AG04450 (cell line): Measurements from ENCODE around the gene MTUS2. TPM values are rescaled to one million over a fixed set of nuclear protein-coding genes. Genes with fewer than 3 reads are reported as not detected.

Experiments
- CTCF ChIA-PET: fragments of 300-600, 350-600 bp; formaldehyde crosslinking; extraction: SDS; loops from one replicate; lab custom pipeline; 2022; ENCODE audit warnings: antibody characterized with exemption, inconsistent platforms; lab: Charles Lee
- POLR2A ChIA-PET: fragments of 350-600 bp; formaldehyde crosslinking; extraction: SDS; loops from one replicate; lab custom pipeline; 2021; ENCODE audit warnings: antibody characterized with exemption, inconsistent platforms; lab: Yijun Ruan, JAX
- DNase-seq: peaks from one replicate; pipeline ENCODE4 v3.0.0-alpha.2; 2011; ENCODE audit warnings: low read depth, low spot score
- H3K27ac ChIP-seq: one replicate; pipeline ENCODE4 v1.5.1; 2012; ENCODE audit warnings: low read depth, low read length, control low read depth
- H3K27me3 ChIP-seq: one replicate; pipeline ENCODE4 v1.6.0; 2012; ENCODE audit warnings: low read length; ENCODE audit not compliant: control insufficient read depth, insufficient read depth
- H3K4me3 ChIP-seq: 2 replicates; pipeline ENCODE4 v1.5.1; 2011; ENCODE audit warnings: mild to moderate bottlenecking, low read depth, low read length, control low read depth
- H3K9me3 ChIP-seq: 2 replicates; pipeline ENCODE4 v1.5.1; 2012; ENCODE audit warnings: low read length; ENCODE audit not compliant: control insufficient read depth, insufficient read depth
- CTCF ChIP-seq: IDR thresholded peaks from 2 replicates; pipeline ENCODE4 v1.5.1; 2011; ENCODE audit warnings: low read depth, low read length, control low read depth, inconsistent platforms
- polyA plus RNA-seq: library from polyadenylated mRNA; depleted of rRNA; stranded (reverse); fragments of >200 nt; gene quantifications from 2 replicates; pipeline ENCODE4 v1.2.3, GENCODE V29; 2011

MTUS2 gene
- polyA plus RNA-seq, 1 experiment: 0.02 TPM

- no peak for TF ChIP-seq CTCF
- DNase-seq: no peak
- ChIA-PET POLR2A (no interaction called here), CTCF (no interaction called here)
- Histone ChIP-seq H3K9me3 (peaks cover 17% of the 10 kb centered on the region), H3K27me3 (no peaks in the 10 kb centered on the region), H3K4me3 (no peak overlapping the region), H3K27ac (no peak overlapping the region)
Measured at GRCh38 chr13:29038700-29039099, 218.6 kb downstream of the MTUS2 start.

- Histone ChIP-seq H3K27ac (no peak overlapping the region), H3K27me3 (no peaks in the 10 kb centered on the region), H3K4me3 (no peak overlapping the region), H3K9me3 (peaks cover 17% of the 10 kb centered on the region)
- POLR2A ChIA-PET: no interaction called here
- no peak for DNase-seq
- TF ChIP-seq CTCF: no peak
- CTCF ChIA-PET: no interaction called here
Measured at GRCh38 chr13:29039212-29039611, 219.1 kb downstream of the MTUS2 start.

GRCh38 chr13:29046588-29046987, 226.4 kb downstream of the MTUS2 start:
- TF ChIP-seq CTCF: no peak
- POLR2A ChIA-PET: no interaction called here
- H3K27me3 ChIP-seq: no peaks in the 10 kb centered on the region
- CTCF ChIA-PET: no interaction called here
- no peak overlapping the region for H3K27ac ChIP-seq
- no peak for DNase-seq
- no peak overlapping the region for H3K4me3 ChIP-seq
- peaks cover 37% of the 10 kb centered on the region for H3K9me3 ChIP-seq

- no peak for TF ChIP-seq CTCF
- Histone ChIP-seq H3K9me3 (peaks cover 38% of the 10 kb centered on the region), H3K27me3 (no peaks in the 10 kb centered on the region), H3K4me3 (no peak overlapping the region), H3K27ac (no peak overlapping the region)
- ChIA-PET POLR2A (no interaction called here), CTCF (no interaction called here)
- DNase-seq: no peak
Measured at GRCh38 chr13:29049524-29049923, 229.4 kb downstream of the MTUS2 start.

- no peak for TF ChIP-seq CTCF
- Histone ChIP-seq H3K27ac (no peak overlapping the region), H3K4me3 (no peak overlapping the region), H3K9me3 (peaks cover 34% of the 10 kb centered on the region), H3K27me3 (no peaks in the 10 kb centered on the region)
- CTCF ChIA-PET: no interaction called here
- POLR2A ChIA-PET: no interaction called here
- DNase-seq: no peak
Measured at GRCh38 chr13:29050719-29051118, 230.6 kb downstream of the MTUS2 start.
